Activated gamma-delta T cell treated with Interleukin-2 at 50 U/mL for 16 hours (primary cell): ENCODE measurements around the gene PAX3.

Experiments used
- DNase-seq: peaks from one replicate; pipeline ENCODE4 v3.0.0-alpha.2; 2020

PAX3 gene

DNA sequence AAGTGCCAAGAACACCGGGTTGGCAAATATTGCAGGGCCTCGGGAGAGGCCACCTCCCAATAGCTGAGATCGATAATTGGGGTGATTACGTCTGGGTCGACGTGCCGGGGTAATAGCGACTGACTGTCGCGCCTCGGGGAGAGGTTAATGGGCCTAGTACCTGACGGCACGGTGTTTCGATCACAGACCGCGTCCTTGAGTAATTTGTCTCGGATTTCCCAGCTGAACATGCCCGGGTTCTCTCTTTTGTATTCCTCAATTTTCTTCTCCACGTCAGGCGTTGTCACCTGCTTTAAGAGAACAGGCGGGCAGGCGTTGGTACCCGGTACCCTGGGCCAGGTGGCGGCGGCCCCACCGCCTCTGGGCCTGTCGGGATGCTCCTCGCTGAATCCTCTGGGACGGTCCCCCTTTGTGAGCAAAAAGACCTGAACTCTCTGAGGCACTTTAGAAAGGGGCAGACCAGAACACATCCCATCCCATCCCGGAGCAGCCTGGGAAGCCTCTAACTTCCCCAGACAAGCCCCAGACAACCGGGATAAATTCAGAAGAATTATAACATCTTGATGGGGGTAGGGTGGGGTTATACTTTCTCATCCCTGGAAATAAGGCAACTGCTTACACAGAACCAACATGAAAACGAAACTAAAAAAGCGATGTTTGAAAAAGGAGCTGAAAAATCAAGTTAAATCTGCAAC is 3.3 kb downstream of the PAX3 start:
- DNase-seq = no peak

DNA sequence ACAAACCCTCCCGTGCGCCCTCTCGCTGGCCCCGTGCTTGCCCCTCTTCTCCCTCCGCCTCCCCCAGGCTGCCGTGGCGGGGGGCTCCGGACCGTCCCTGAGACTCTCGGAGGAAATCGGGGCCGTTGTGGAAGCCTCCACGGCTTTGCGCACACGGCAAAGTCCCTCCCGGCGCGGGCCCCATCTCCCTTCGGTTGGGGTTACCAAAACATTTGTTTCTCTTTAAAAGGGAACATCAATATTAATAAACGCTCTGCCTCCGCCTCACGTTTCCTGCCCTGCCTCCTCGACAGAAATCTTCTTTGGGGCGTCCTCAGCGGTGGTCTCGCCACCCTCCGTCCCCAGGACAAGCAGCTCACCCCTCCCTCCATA is 3.8 kb downstream of the PAX3 start:
- no peak for DNase-seq

GRCh38 chr2:222293660-222294630 is 4.9 kb downstream of the PAX3 start:
- no peak for DNase-seq

DNA sequence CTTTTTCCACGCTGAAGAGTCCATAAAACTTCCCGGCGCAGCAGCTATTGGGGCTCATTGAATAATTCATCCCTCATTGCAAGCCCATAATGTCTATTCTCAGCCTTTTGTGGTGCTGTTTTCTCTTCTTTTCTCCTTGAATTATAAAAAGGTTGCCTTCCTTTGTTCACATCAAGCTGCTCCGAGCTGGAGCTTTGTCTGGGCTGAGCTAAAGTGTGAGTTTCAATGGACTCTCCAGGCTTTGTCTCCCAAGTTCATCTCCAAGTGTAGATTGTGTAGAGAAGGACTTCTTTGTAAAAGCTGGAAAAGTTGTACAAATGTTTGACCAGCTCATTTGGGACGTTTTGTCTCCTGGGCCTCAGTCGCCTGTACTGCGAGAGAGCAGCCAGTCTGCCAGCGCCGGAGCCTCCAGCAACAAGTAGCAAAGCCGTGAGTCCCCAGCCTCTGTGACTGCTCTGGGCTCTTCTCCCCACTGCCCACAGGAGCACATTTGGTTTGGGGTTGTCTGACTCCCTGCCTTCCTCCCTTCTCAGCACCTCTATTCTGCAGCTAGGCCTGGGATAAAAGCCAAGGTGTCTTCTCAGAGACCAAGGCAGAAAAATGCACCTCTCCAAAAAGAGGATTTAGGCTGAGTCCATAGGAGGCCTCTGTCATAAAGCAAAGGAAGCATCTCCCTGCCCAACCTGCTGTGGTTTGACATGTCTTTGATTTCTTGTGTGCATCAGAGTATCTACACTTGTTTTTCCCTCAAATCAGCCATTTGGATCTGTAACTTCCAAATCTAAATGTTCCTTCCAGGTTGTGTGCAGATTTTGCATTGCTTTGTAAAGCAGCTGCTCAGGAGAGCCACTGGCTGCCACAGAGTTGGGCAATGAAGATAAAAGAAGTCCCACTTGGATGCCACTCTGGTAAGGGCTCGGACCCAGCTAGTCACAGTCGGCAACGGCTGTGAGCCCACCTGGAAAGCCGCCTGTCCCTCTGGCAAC is 6.4 kb downstream of the PAX3 start:
- no peak for DNase-seq

DNA sequence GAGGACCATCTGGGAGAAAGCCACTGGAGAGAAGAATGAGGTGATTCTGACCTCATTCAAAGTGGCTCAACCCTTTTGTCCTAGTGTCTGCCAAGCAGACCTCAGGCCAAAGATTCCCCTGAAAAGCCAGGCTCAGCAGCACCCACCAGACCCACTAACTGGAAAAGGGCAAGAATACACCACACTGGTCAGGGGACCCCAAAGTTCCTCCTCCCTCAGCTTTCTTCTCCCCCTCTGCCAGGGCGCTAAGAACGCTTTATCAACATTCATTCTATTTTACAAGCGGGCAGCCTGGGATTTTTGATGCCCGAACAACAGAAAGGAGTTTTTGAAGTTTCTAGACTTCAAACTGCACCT is 7.3 kb downstream of the PAX3 start:
- no peak for DNase-seq

DNA sequence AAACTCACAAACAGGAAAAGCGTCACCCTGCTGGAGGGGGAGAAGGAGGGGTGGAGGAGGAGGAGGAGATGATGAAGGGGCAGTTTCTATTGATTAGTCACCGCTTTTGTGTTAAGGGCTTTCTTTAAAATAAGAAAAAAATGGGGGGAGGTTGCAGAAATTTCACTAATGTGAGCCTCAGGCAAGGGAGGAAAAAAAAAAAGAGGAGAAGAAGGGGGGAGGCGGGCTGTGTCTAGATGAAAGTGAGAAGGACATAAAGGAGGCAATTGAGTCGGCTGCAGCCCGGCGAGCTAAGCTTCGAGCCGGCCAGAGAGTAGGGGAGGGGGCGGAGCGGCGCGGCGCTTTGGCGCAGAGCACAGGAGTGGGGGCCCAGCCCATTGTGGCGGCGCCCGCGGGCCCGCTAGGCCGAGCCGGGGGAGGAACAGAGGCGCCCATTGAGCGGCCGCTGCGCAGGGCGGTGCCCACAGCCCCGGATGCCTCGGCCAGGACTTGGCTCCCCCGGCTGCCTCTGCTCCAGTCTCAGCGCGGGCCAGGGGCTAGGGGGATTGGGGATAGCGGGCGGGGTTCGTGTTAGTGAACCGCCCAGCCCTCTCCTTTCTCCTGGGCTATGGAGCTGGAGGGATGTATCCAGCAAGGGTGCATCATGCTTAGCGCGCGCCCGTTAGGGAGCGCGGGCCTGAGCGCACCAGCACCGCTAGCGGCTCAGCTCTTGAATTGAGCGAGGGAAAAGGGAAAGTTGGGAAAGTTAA is 7.9 kb downstream of the PAX3 start:
- DNase-seq = no peak

- DNase-seq = no peak
These were observed 8.4 kb downstream of the PAX3 start for GRCh38 chr2:222290401-222290735.

DNA sequence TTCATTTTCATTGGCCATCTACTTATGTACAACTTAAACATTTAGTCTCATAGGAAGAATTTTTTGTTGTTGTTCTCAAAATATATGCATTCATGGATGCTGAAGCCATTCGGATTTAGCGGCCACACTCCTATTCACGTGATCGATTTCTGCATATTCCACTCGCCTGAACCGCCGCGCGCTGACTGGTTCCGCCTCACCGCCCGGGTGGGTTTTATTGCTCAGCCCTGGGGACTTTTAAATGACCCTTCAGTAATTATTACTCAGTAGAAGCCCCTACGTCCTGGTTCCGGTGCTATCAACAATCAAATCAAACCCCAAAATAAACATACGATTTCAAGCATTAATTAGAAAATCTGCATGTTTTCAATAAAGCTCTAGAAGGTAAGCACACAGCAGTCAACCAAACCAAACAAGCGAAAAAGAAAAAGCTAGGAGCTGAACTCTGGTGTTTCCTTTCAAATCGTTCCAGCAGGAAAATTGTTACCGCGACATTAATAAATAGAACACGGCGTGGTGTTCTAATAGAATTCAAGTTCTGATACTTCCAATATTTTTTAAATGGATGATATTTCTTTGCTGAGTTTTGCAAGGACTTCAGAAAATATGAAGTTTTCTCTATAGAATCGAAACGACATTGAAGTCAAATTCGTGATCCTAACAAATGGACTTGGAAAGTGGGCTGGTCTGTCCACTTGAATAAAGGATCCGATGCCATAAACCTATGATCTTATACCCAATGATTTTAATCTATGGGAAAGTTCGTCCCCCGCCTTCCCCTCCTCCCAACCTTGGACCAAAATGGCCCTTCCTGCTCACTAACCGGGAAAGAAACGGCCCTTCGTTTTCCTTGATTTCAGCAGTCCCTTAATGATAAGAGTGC is 9.3 kb downstream of the PAX3 start:
- no peak for DNase-seq

GRCh38 chr2:222288590-222289277 is 10.1 kb downstream of the PAX3 start:
- DNase-seq = no peak

GRCh38 chr2:222287862-222288479 is 10.8 kb downstream of the PAX3 start:
- no peak for DNase-seq

GRCh38 chr2:222284466-222284865 is 14.3 kb downstream of the PAX3 start:
- no peak for DNase-seq

DNA sequence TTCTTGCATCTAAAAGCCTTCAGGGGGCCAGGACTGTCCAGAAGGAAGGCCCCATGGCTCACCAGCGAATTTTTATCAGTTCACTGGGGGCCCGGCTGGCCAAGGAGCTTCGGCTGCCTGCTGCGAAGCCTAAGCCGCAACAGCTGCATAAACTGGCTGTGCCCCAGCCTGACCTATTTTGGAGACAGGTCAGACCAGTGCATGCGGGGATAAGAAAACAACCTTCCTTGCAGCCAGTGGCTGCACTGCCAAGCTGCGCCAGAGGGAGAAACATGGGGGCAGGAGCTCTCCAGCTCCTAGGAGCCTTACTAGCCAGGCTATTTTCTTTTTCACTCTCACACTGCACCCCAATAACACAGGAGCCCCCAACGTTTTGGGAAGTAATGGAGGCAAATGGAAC is 15.2 kb downstream of the PAX3 start:
- DNase-seq = no peak

GRCh38 chr2:222281506-222281905 is 17.3 kb downstream of the PAX3 start:
- DNase-seq = no peak

GRCh38 chr2:222280795-222281194 is 18.0 kb downstream of the PAX3 start:
- no peak for DNase-seq

DNA sequence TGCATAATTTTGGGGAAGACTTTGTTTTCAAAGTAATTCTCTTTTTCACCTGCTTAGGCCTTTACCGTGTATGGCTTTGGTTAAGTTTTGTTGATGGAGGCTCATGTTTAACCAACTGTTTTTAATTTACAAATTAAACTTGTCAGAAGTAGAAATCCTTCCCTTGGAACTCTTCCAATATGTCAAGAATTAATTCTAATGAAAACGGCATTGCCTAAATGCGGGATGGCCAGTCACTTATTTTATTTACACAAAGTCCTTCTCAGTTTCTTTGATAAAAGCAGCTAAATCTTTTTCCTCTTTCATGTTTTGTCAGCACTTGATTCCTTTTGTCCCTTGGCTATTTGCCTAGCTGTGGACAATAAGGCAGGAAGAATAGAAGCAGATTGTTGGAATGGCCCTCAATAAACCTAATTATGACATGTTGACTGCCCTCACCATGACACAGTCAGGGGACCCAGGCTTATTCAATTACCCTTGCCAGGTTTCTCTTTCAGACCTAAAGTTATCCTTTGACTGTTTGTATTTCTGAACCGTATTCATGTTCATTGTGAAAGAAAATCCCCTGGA is 26.3 kb downstream of the PAX3 start:
- DNase-seq = no peak

- DNase-seq = no peak
These were observed 26.9 kb downstream of the PAX3 start for GRCh38 chr2:222271854-222272253.

- DNase-seq = no peak
These were observed 28.4 kb downstream of the PAX3 start for GRCh38 chr2:222270396-222270795.

DNA sequence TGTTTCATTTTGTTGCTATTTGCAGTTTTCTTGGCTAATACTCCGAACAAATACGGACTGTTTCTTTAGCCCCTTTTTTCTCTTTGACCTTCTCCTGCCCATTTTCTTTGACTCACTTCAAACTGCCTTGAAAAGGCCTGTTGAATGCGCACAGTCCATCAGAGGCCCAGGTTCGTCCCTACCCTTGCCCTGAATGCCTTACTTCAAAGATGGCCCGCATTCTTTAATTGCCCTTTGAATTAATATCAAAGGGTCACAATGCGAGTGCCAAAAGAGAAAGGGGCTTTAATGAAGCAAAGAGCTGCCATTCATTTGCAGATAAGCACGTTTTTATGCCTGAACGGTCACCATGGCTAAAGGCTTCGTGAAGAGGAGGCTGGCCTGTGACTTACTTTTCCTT is 29.7 kb downstream of the PAX3 start:
- no peak for DNase-seq

DNA sequence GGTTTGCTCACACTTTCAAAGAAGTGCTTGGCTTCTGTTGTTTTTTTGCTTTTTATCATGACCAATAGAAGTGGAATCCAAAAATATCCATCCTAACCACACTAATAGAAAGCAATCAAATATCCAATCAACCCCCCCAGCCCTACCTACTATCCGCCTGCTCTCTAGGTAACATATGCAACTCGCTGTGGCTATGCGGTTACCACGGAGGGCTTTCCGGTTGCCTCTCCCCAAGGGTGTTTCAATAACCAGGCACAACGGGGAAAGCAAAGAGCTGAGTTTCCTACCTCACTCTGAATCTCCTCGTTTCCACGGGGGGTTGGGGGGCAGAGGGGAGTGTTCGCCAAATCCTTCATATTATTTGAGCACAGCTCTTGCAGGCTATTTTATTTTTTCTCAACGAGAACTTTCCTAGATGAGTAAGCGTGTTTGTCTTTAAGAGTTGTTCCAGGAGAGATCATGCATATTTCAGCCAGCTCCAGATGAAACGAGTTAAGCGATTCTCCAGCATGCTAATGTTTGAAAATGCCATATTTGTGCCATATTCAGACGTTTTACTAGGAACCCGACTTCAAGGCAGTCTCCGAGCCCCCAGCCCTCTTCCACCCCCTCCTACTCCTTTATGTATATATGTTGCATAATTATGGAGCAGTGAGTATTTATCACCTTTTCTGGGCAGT is 30.3 kb downstream of the PAX3 start:
- no peak for DNase-seq
